Head of caudate nucleus (tissue), 42 donors: ENCODE results near the gene ZSCAN25.
"Not testable (repeated sequence)": the region's sequence is repeated elsewhere in the genome, so short reads cannot be mapped to it uniquely, and the experiment has no call there.

ENCODE experiments used
- DNase-seq, 42 donors: peaks; one replicate each; pipeline versions ENCODE4 v3.0.0 to v3.0.0-alpha.2; 2020 to 2021; ENCODE audit warnings: mixed read lengths in 7 of 42
- intact Hi-C: fragments of 100-400 bp; cut with DNase I; formaldehyde crosslinking; loops from one replicate; pipeline ENCODE4 v1.15.0; 2022

ZSCAN25 gene

DNA sequence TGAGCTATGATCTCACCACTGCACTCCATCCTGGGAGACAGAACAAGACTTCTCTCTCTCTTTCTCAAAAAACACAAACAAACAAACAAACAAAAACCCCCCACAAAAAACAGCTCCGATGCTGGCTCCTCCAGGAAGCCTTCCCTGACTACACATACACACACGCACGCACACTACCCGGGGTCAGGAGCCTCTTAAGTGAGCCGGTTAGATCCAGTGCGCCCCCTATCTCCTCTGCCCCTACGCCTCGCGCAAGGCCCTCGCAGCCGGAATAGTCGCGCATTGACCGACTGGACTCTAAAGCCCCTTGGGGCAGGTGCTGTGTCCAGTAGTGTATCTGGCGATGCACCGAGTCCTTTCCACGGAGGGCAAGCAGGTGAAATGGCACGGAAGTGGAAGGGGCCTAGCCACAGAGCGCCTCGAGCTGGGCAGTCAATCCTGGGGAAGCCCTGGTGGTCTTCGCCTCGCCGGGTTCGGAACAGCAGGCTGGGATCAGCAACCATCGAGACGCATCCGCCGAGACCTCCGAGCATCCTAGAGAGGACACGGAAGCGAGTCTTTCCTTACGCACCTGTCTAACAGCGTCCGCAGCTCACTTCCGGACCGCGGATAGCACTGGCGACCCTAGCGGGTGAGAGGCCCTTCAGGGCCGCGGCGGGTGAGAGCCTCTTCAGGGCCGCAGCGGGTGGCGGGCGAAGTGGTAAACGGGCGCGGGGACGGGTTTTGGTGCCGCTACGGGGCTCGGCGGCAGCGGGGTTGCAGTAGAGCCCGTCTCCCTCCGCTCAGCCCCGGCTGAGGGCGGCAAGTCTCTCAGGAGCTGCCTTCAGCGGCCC lies at the start of gene ZSCAN25:
TSS of gene ZSCAN25 (plus strand) at position 588 of the 833 bp plus-strand sequence. CDS start 2,661 bp downstream, outside the sequence.
- intact Hi-C loops = loop anchor here (5.0 to 10.0 kb wide), 2 partner anchors 59 to 112 kb away; partner anchors contain the start of genes ZKSCAN5, ZNF394 and ZNF655

DNA sequence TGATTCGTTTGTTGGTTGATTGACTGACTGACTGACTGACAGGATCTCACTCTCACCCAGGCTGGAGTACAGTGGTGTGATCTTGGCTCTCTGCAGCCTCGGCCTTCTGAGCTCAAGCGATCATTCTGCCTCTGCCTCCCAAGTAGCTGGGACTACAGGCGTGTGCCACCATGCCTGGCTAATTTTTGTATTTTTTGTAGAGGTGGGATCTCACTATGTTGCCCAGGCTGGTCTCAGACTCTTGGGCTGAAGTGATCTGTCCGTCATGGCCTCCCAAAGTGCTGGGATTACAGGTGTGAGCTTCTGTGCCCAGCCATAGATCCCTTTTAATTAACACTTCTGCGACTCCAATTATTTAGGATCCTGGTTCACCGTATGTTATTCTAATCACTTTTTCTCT lies 48.0 kb upstream of the ZSCAN25 start:
- DNase-seq, intact Hi-C loops: not testable (repeated sequence)

More for the DNA sequence above, at the start of gene ZSCAN25:
- DNase-seq = peak; percentile 80 to 96 (median 90)

DNA sequence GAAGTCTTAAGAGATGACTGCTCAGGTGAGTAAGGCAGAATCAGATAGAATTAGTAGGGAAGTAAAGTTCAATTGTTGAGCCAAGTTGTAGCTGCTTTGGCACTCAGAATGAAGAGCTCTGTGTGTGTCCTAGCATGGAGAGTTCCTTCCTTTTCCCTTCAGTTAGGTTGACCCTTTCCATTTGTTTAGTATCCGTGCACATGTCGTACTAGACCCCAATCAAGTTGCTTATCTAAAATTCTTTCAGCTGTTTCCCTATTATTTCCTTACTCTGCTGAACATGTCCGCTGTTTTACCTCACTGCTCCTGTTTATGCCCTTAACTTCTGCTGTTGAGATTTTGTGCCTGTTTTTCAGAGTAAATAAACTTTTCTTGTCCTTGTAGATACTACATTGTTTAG lies 45.0 kb upstream of the ZSCAN25 start:
- intact Hi-C loops = no loop called here
- no peak for DNase-seq

DNA sequence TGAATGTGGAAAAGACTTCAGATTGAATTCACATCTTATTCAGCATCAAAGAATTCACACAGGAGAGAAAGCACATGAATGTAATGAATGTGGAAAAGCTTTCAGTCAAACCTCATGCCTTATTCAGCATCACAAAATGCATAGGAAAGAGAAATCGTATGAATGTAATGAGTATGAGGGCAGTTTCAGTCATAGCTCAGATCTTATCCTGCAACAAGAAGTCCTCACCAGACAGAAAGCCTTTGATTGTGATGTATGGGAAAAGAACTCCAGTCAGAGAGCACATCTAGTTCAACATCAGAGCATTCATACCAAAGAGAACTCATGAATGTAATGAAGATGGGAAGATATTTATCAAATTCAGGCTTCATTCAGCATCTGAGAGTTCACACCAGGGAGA lies 43.5 kb upstream of the ZSCAN25 start:
- no peak for DNase-seq
- intact Hi-C loops = no loop called here

- intact Hi-C loops = no loop called here
- DNase-seq = no peak
Measured at GRCh38 chr7:99576251-99576650, 40.5 kb upstream of the ZSCAN25 start.

GRCh38 chr7:99579281-99579955 lies 37.3 kb upstream of the ZSCAN25 start:
- DNase-seq = no peak
- intact Hi-C loops = no loop called here

DNA sequence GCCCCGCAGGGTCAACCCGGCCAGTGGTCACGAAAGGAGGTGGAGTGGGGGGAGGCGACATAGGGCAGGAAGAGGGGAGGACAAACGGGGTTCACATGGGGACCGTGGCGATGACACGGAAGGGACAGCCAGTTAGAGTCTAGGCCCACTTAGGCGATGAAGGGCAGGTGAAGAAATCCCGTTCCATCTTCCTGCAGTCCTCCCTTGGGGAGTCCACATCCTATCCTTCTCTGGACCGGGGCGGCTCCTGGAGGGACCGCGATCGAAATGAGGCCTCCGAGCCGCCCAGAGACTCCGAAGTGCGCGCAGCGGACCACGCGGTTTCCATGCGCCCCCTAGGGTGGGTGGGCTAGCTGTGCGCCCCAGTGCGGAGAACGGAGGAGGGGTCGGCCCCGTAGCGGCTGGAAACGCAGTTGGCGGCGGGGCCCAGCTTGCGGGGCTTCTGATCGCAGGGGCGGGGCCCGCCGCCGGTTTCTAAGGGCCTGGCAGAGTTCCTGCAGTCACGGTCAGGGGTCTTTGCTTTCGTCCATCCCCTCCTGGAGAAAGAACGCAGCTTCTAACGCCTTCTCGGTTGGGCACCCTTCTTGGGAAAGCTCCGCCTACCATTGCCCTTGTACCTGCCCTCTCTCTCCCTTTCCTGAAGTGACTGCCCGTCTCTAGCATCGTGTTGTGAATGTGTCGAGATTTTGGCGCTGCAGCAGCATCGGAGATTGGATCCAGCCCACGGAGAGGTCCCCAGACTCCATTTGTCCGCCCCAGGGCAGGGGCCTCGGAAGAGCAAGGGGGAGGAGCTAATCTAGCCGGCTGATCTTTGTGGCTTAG lies 36.6 kb upstream of the ZSCAN25 start:
- DNase-seq = peak in 38 of 42 donors; percentile 21 to 78 (median 58)
- intact Hi-C loops = no loop called here

GRCh38 chr7:99580778-99581332 lies 35.9 kb upstream of the ZSCAN25 start:
- DNase-seq, intact Hi-C loops: not testable (repeated sequence)

GRCh38 chr7:99588868-99589267 lies 27.9 kb upstream of the ZSCAN25 start:
- intact Hi-C loops = no loop called here
- DNase-seq = no peak

GRCh38 chr7:99594948-99595745 lies 21.6 kb upstream of the ZSCAN25 start:
- intact Hi-C loops = no loop called here

DNA sequence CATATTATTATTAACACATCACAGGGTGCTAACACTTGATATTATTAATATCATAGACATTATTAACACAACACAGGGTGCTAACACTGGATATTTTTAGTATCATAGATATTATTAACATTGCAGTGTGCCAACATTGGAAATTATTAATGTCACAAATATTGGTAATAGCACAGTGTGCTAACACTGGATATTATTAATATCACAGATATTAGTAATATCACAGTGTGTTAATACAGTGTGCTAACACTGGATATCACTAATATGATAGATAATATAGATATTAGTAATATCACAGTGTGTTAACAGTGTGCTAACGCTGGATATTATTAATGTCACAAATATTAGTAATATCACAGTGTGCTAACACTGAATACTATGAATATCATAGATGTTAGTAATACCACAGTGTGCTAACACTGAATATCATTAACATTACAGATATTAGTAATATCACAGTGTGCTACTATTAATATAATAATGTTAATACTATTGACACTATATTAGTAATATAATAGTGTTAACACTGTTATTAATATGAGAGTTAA lies 20.3 kb upstream of the ZSCAN25 start:
- DNase-seq = no peak
- intact Hi-C loops = no loop called here

More at GRCh38 chr7:99594948-99595745, 21.6 kb upstream of the ZSCAN25 start:
- no peak for DNase-seq

DNA sequence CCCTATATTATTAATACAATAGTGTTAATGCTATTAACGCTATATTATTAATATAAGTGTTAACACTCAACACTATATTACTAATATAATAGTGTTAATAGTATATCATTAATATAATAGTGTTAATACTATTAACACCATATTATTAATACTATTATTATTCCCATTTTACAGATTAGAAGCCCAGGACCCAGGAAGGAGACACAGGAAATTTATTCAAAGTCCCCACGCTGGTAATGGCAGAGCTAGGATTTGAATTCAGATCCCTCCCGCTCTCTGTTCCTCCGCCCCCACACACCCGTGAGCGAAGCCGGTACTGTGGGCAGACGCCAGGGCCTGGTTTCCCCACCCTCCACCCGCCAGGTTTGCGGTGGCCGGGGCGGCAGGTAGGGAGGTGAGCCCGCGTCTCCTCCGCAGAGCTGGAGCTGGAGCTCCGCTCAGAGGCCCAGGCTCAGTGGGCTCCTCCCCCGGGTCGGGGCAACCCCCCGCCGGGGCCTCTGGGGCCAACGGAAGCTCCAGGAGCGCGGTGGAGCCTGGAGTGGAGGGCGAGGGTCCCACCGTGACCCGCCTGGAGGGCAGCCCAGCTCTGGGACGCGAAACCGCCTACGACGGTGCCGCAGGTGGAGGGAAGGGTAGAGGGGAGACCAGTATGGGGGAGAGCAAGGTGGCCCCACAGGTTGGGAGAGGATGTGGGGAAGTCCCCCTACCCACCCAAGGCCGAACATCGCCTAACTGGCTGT lies 18.8 kb upstream of the ZSCAN25 start, which contains the start of gene TMEM225B:
TSS of gene TMEM225B (plus strand) at position 506 of the 740 bp plus-strand sequence. CDS start 6,122 bp downstream, outside the sequence.
- intact Hi-C loops = no loop called here
- DNase-seq = no peak

DNA sequence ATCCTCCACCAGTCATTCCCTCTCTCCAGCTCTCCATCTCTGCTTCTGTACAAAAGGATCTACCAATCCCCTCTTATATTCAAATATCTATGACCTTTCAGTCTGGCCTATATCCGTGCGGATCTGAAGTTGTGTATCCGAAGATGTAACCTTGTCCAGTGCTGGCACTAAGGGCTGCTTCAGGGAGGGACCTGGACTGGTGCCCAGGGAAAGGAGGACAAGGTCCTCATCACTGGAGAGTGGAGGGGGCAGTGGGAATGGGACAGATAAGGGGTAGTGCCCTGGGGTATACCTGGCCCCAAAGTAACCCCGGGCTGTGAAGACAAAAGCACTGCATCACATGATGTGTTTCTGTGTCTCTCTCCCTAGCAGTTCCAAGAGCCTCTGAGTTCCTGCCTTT lies 16.9 kb upstream of the ZSCAN25 start:
- intact Hi-C loops = no loop called here
- DNase-seq = no peak

GRCh38 chr7:99601656-99602310 lies 15.0 kb upstream of the ZSCAN25 start:
- intact Hi-C loops = no loop called here
- no peak for DNase-seq

GRCh38 chr7:99605527-99605926 lies 11.2 kb upstream of the ZSCAN25 start:
- no peak for DNase-seq
- intact Hi-C loops = no loop called here

- intact Hi-C loops = no loop called here
- no peak for DNase-seq
Measured at GRCh38 chr7:99606531-99606930, 10.2 kb upstream of the ZSCAN25 start.

GRCh38 chr7:99607548-99607947 lies 9.2 kb upstream of the ZSCAN25 start:
- no peak for DNase-seq
- intact Hi-C loops = no loop called here
